SK-N-SH (cell line): ENCODE results near the gene GRIA1. TPM values are rescaled to one million over a fixed set of nuclear protein-coding genes. Genes with fewer than 3 reads are reported as not detected.

Source experiments
- CTCF ChIA-PET: fragments of 300-600, 350-600 bp; formaldehyde crosslinking; extraction: SDS; loops from one replicate; lab custom pipeline; 2021; lab: Yijun Ruan, JAX
- POLR2A ChIA-PET: fragments of 350-600 bp; sonication (Branson Sonifier 250); formaldehyde crosslinking; extraction: SDS; loops from one replicate; lab custom pipeline; 2020; ENCODE audit warnings: antibody characterized with exemption, inconsistent platforms; lab: Yijun Ruan, JAX
- DNase-seq: peaks from one replicate; pipeline ENCODE4 v3.0.0; 2012
- H2AFZ ChIP-seq: fragments of 200-600 bp; sonication (generic); 2 replicates; pipeline ENCODE4 v1.8.1; 2016; ENCODE audit warnings: antibody characterized with exemption, mild to moderate bottlenecking, low read depth
- H3F3A ChIP-seq: fragments of 200-600 bp; sonication (generic); replicated peaks from 2 replicates; pipeline ENCODE3; 2016; ENCODE audit warnings: antibody characterized with exemption, mild to moderate bottlenecking; ENCODE audit not compliant: insufficient read depth
- H3K27ac ChIP-seq, 2 experiments: fragments of 200-500 bp in 1 of 2; fragments of 200-600 bp in 1 of 2; sonication (Bioruptor generic) in 1 of 2; sonication (generic), shearing (Covaris generic) in 1 of 2; 2 replicates each; pipeline versions ENCODE4 v1.5.1 to v1.6.1; 2014 to 2016; ENCODE audit warnings: low read depth in 2 of 2, inconsistent platforms in 1 of 2, low read length in 1 of 2, mild to moderate bottlenecking in 1 of 2, mixed read lengths in 1 of 2
- H3K27me3 ChIP-seq: fragments of 200-600 bp; sonication (generic), shearing (Covaris generic); 2 replicates; pipeline ENCODE4 v1.6.1; 2016; ENCODE audit warnings: mixed run types; ENCODE audit not compliant: insufficient read depth
- H3K36me3 ChIP-seq, 2 experiments: fragments of 200-500 bp in 1 of 2; fragments of 200-600 bp in 1 of 2; sonication (Bioruptor generic) in 1 of 2; sonication (generic) in 1 of 2; replicated peaks in 1 of 2; 2 replicates each; pipeline versions ENCODE3 to v1.5.1; 2014 to 2016; ENCODE audit warnings: low read length in 1 of 2, mild to moderate bottlenecking in 1 of 2; ENCODE audit not compliant: insufficient read depth in 2 of 2, control insufficient read depth in 1 of 2
- H3K4me1 ChIP-seq, 2 experiments: fragments of 200-500 bp in 1 of 2; fragments of 200-600 bp in 1 of 2; sonication (Bioruptor generic) in 1 of 2; sonication (generic), shearing (Covaris generic) in 1 of 2; 2 replicates each; pipeline versions ENCODE4 v1.5.1 to v1.6.1; 2014 to 2016; ENCODE audit warnings: low read depth in 1 of 2, low read length in 1 of 2, mixed run types in 1 of 2; ENCODE audit not compliant: insufficient read depth in 2 of 2, control insufficient read depth in 1 of 2
- H3K4me2 ChIP-seq: fragments of 200-600 bp; sonication (generic), shearing (Covaris generic); 2 replicates; pipeline ENCODE4 v1.6.1; 2017; ENCODE audit warnings: mixed run types
- H3K4me3 ChIP-seq, 2 experiments: fragments of 200-500 bp in 1 of 2; fragments of 200-600 bp in 1 of 2; sonication (Bioruptor generic) in 1 of 2; sonication (generic), shearing (Covaris generic) in 1 of 2; 2 replicates each; pipeline versions ENCODE4 v1.5.1 to v1.8.1; 2014 to 2016; ENCODE audit warnings: low read depth in 2 of 2, inconsistent platforms in 1 of 2, low read length in 1 of 2, mild to moderate bottlenecking in 1 of 2, mixed read lengths in 1 of 2, moderate library complexity in 1 of 2
- H3K79me2 ChIP-seq: fragments of 200-600 bp; sonication (generic); 2 replicates; pipeline ENCODE4 v1.8.1; 2017; ENCODE audit warnings: mild to moderate bottlenecking; ENCODE audit not compliant: insufficient read depth
- H3K9ac ChIP-seq: fragments of 200-600 bp; sonication (generic); 2 replicates; pipeline ENCODE4 v1.6.1; 2017; ENCODE audit warnings: mixed run types
- H3K9me2 ChIP-seq: fragments of 200-600 bp; sonication (generic); 2 replicates; pipeline ENCODE4 v1.6.1; 2017; ENCODE audit warnings: mixed run types
- H3K9me3 ChIP-seq: fragments of 200-600 bp; sonication (generic); 2 replicates; pipeline ENCODE4 v1.6.1; 2017; ENCODE audit warnings: mixed run types, mild to moderate bottlenecking, moderate library complexity
- H4K20me1 ChIP-seq: fragments of 200-600 bp; sonication (generic); 2 replicates; pipeline ENCODE4 v1.6.1; 2017; ENCODE audit warnings: mild to moderate bottlenecking, mixed run types; ENCODE audit not compliant: insufficient read depth
- EP300 ChIP-seq, 2 experiments: IDR thresholded peaks; 2 replicates each; pipeline versions ENCODE4 v1.4.0 to v1.6.1; 2012; ENCODE audit warnings: borderline replicate concordance in 1 of 2, low read depth in 1 of 2, low read length in 1 of 2
- FOSL2 ChIP-seq: IDR thresholded peaks from 2 replicates; pipeline ENCODE4 v1.4.0; 2012; ENCODE audit warnings: low read depth, mild to moderate bottlenecking, moderate library complexity, borderline replicate concordance
- FOXM1 ChIP-seq: IDR thresholded peaks from 2 replicates; pipeline ENCODE4 v1.4.0; 2012; ENCODE audit warnings: low read depth, mild to moderate bottlenecking
- MEF2A ChIP-seq: IDR thresholded peaks from 2 replicates; pipeline ENCODE4 v1.4.0; 2012; ENCODE audit warnings: low read depth, borderline replicate concordance
- NRF1 ChIP-seq: IDR thresholded peaks from 2 replicates; pipeline ENCODE4 v1.6.1; 2012; ENCODE audit warnings: low read depth, mild to moderate bottlenecking, low read length
- RXRA ChIP-seq: IDR thresholded peaks from 2 replicates; pipeline ENCODE4 v1.4.0; 2012; ENCODE audit warnings: low read depth, mild to moderate bottlenecking, borderline replicate concordance
- SMC3 ChIP-seq: IDR thresholded peaks from 2 replicates; pipeline ENCODE4 v1.6.1; 2012; ENCODE audit warnings: low read depth, low read length, improper control_type of control experiment
- TAF1 ChIP-seq: IDR thresholded peaks from 2 replicates; pipeline ENCODE4 v1.6.1; 2012; ENCODE audit warnings: low read depth, mild to moderate bottlenecking, low read length, moderate library complexity, borderline replicate concordance
- TEAD4 ChIP-seq: IDR thresholded peaks from 2 replicates; pipeline ENCODE4 v1.4.0; 2012; ENCODE audit warnings: mild to moderate bottlenecking, borderline replicate concordance; ENCODE audit not compliant: insufficient read depth
- USF2 ChIP-seq: fragments of 150-350 bp; IDR thresholded peaks from 2 replicates; pipeline ENCODE4 v1.6.1; 2017; ENCODE audit warnings: antibody characterized with exemption, low read length, low read depth, borderline replicate concordance
- YY1 ChIP-seq: IDR thresholded peaks from 2 replicates; pipeline ENCODE4 v1.4.0; 2012; ENCODE audit warnings: low read depth, mild to moderate bottlenecking
- WGBS: methylation state at CpG from one replicate; pipeline ENCODE4 v1.1.6; 2017; ENCODE audit warnings: low lambda C conversion rate; 5-methylcytosine and 5-hydroxymethylcytosine counted together
- polyA plus RNA-seq, 3 experiments: library from polyadenylated mRNA; depleted of rRNA; stranded (reverse); fragments of >200 nt; gene quantifications; 2 replicates each; pipeline ENCODE4 v1.2.3, GENCODE V29; 2012
- TF ChIP-seq, protein P1 (sequence below): IDR thresholded peaks from 2 replicates; pipeline ENCODE4 v1.4.0; 2012; ENCODE audit warnings: low read depth
- TF ChIP-seq, protein P2 (sequence below): fragments of 200-600 bp; sonication (generic); IDR thresholded peaks from 2 replicates; pipeline ENCODE4 v1.6.1; 2017; ENCODE audit warnings: antibody characterized with exemption, mild to moderate bottlenecking, moderate library complexity

GRIA1 gene
- polyA plus RNA-seq, 1 of the 3 experiments (the other 2 are of a cell fraction), result 0.35 TPM

- TF ChIP-seq FOSL2 (no peak), FOXM1 (no peak), EP300 (IDR thresholded peaks at IDR 0.05; ENCODE audit: borderline replicate concordance in 1 of 2, low read depth in 1 of 2, low read length in 1 of 2) (no peak), USF2 (no peak), NRF1 (no peak), MEF2A (no peak), RXRA (no peak)
- TF ChIP-seq, protein P1, sequence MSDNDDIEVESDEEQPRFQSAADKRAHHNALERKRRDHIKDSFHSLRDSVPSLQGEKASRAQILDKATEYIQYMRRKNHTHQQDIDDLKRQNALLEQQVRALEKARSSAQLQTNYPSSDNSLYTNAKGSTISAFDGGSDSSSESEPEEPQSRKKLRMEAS, result no peak
- TF ChIP-seq, all 33 proteins: peak for 0
These were observed 318.7 kb downstream of the GRIA1 start (continued) for GRCh38 chr5:153809166-153809565.

DNA sequence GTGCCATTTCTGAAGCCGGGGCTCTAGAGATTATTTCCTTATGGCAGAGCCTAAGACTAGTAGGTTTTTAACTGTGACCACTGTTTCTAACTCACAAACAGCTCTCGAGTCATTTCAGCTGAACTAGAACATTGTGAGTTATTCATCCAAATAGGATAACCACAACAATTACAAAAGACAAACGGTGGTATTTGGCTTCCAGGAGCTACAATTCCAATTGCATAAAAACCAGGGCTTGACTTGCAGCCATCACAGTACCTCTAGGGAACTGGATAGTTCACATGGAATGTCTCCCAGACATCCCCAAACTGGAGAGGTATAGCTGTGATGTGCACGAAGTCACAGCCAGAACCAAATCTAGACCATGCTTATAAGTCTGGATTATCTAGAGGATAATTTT, 323.4 kb downstream of the GRIA1 start:
- Histone ChIP-seq H3K79me2 (no peaks in the 10 kb centered on the region), H2AFZ (no peak overlapping the region), H3K27me3 (no peaks in the 10 kb centered on the region), H4K20me1 (no peaks in the 10 kb centered on the region), H3K4me3 (no peak overlapping the region), H3K9me3 (no peaks in the 10 kb centered on the region), H3K4me1 (peaks cover 0 to 20% of the 10 kb centered on the region in 2 experiments; a peak in 1 of 4 replicates), H3K36me3 (no peaks in the 10 kb centered on the region), H3K27ac (no peak overlapping the region), H3F3A (no peaks in the 10 kb centered on the region), H3K4me2 (no peak overlapping the region), H3K9me2 (no peaks in the 10 kb centered on the region), H3K9ac (no peak overlapping the region)
- TF ChIP-seq TEAD4 (no peak), SMC3 (no peak), YY1 (no peak), EP300 (IDR thresholded peaks at IDR 0.05; ENCODE audit: borderline replicate concordance in 1 of 2, low read depth in 1 of 2, low read length in 1 of 2) (no peak), TAF1 (no peak)
- TF ChIP-seq, protein P2, sequence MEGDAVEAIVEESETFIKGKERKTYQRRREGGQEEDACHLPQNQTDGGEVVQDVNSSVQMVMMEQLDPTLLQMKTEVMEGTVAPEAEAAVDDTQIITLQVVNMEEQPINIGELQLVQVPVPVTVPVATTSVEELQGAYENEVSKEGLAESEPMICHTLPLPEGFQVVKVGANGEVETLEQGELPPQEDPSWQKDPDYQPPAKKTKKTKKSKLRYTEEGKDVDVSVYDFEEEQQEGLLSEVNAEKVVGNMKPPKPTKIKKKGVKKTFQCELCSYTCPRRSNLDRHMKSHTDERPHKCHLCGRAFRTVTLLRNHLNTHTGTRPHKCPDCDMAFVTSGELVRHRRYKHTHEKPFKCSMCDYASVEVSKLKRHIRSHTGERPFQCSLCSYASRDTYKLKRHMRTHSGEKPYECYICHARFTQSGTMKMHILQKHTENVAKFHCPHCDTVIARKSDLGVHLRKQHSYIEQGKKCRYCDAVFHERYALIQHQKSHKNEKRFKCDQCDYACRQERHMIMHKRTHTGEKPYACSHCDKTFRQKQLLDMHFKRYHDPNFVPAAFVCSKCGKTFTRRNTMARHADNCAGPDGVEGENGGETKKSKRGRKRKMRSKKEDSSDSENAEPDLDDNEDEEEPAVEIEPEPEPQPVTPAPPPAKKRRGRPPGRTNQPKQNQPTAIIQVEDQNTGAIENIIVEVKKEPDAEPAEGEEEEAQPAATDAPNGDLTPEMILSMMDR, result no peak
- DNase-seq, result no peak
- WGBS, result 49% methylated on average over 4 of the region's 4 CpGs
- CTCF ChIA-PET, result interaction anchor here (2.1 kb wide), 1 partner anchor 151 kb away, joined by 5 read pairs; no protein-coding TSS in a partner anchor
- POLR2A ChIA-PET, result no interaction called here
